Loucy (cell line): ENCODE measurements around the gene KCND2.

Experiments
- EZH2phosphoT487 ChIP-seq: fragments of 200-600 bp; IDR thresholded peaks from 2 replicates; pipeline ENCODE4 v1.6.1; 2018; ENCODE audit warnings: antibody characterized with exemption, mild to moderate bottlenecking, moderate library complexity, borderline replicate concordance
- TF ChIP-seq, protein P1 (sequence below): fragments of 200-600 bp; sonication (generic); conservative IDR thresholded peaks from 2 replicates; pipeline ENCODE4 v1.5.1; 2014; ENCODE audit warnings: mild to moderate bottlenecking, antibody characterized with exemption, low read length

DNA sequence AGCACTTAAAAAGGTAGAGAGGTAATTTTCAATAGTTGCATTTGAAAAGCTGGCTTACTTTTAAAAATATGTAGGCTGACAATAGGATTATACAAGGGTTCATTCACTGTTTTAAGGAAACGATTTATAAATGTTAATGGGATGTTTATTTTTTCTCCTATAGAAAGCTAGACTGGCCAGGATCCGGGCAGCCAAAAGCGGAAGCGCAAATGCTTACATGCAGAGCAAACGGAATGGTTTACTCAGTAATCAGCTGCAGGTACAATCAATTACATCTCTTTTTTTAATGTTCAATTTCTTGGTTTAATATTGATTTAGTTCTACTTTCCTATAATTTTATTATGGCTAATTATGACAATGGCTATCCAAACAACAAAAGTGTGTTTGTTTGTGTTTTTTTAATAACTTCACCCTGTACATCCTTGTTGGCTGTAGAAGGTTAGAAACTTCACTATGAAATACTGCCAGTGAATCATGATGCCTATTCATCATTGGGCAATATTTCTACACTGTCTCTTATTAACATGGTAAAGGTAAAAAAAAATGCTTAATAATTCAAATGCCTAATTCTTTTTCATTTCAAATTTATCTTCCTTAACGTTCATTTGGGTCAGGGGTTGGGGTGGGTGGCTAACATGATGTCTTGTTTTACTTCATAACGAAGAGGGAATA, 468.5 kb downstream of the KCND2 start:
- TF ChIP-seq, protein P1, sequence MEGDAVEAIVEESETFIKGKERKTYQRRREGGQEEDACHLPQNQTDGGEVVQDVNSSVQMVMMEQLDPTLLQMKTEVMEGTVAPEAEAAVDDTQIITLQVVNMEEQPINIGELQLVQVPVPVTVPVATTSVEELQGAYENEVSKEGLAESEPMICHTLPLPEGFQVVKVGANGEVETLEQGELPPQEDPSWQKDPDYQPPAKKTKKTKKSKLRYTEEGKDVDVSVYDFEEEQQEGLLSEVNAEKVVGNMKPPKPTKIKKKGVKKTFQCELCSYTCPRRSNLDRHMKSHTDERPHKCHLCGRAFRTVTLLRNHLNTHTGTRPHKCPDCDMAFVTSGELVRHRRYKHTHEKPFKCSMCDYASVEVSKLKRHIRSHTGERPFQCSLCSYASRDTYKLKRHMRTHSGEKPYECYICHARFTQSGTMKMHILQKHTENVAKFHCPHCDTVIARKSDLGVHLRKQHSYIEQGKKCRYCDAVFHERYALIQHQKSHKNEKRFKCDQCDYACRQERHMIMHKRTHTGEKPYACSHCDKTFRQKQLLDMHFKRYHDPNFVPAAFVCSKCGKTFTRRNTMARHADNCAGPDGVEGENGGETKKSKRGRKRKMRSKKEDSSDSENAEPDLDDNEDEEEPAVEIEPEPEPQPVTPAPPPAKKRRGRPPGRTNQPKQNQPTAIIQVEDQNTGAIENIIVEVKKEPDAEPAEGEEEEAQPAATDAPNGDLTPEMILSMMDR = no peak
- no peak for TF ChIP-seq EZH2phosphoT487
